HepG2 (cell line): ENCODE measurements around the gene ZNF492.

ENCODE experiments used
- CREB1 ChIP-seq, 2 experiments: fragments of 450-650 bp in 1 of 2; IDR thresholded peaks; 2 replicates each; pipeline ENCODE4 v1.6.1; 2016 to 2017; ENCODE audit warnings: control low read depth in 1 of 2, mild to moderate bottlenecking in 1 of 2, missing compliant biosample characterization in 1 of 2, missing genetic modification characterization in 1 of 2
- POLR2AphosphoS2 ChIP-seq: IDR thresholded peaks from 2 replicates; pipeline ENCODE4 v1.6.1; 2011; ENCODE audit warnings: low read depth, low read length, improper control_type of control experiment
- ZNF354B ChIP-seq: sonication (generic); formaldehyde crosslinking; IDR thresholded peaks from 2 replicates; pipeline ENCODE4 v1.8.0; 2022; ENCODE audit warnings: mild to moderate bottlenecking, missing genetic modification reagents
- ZNF670 ChIP-seq: sonication (generic); formaldehyde crosslinking; IDR thresholded peaks from 2 replicates; pipeline ENCODE4 v1.8.0; 2022; ENCODE audit warnings: mild to moderate bottlenecking, missing genetic modification reagents, borderline replicate concordance
- TF ChIP-seq, protein P1 (sequence below): sonication (generic); formaldehyde crosslinking; IDR thresholded peaks from 2 replicates; pipeline ENCODE4 v1.4.0; 2020; ENCODE audit warnings: missing genetic modification reagents, mild to moderate bottlenecking, borderline replicate concordance
- TF ChIP-seq, protein P2 (sequence below): IDR thresholded peaks from 2 replicates; pipeline ENCODE4 v1.6.1; 2012; ENCODE audit warnings: inconsistent platforms
- TF ChIP-seq, protein P3 (sequence below): sonication (generic); formaldehyde crosslinking; IDR thresholded peaks from 2 replicates; pipeline ENCODE4 v1.5.0; 2020; ENCODE audit warnings: mild to moderate bottlenecking, missing genetic modification reagents, moderate library complexity
- TF ChIP-seq, protein P4 (sequence below): sonication (generic); formaldehyde crosslinking; IDR thresholded peaks from 2 replicates; pipeline ENCODE4 v1.5.0; 2020; ENCODE audit warnings: mild to moderate bottlenecking, missing genetic modification reagents, borderline replicate concordance
- TF ChIP-seq, protein P5 (sequence below): sonication (generic); formaldehyde crosslinking; IDR thresholded peaks from 2 replicates; pipeline ENCODE4 v1.5.1; 2020; ENCODE audit warnings: missing genetic modification reagents, mild to moderate bottlenecking, borderline replicate concordance

DNA sequence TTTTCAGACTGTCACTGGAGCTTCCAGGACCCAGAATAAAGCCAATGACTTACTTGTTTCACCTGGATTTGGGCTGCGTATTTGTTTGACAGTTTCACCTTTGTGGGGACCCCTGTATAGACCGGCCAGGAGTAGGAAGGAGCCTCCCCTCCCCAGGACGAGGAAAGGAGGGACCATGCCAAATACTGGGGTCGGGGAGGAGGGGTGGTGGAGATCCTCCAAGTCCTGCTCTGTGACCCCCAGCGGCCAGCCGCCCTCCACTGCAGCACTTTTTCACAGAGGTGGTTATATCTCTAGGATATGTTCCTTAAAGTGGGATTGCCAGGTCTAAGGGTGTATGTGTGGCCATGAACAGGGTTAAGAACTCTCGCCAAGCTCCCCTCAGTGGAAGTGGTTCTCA lies 25.7 kb upstream of the ZNF492 start:
- TF ChIP-seq POLR2AphosphoS2 (no peak), CREB1 (IDR thresholded peaks at IDR 0.05) (no peak), CREB1 (CRISPR knock-in tag; IDR thresholded peaks at IDR 0.05) (no peak), ZNF354B (CRISPR knock-in tag) (no peak), ZNF670 (no peak)
- TF ChIP-seq, protein P1, sequence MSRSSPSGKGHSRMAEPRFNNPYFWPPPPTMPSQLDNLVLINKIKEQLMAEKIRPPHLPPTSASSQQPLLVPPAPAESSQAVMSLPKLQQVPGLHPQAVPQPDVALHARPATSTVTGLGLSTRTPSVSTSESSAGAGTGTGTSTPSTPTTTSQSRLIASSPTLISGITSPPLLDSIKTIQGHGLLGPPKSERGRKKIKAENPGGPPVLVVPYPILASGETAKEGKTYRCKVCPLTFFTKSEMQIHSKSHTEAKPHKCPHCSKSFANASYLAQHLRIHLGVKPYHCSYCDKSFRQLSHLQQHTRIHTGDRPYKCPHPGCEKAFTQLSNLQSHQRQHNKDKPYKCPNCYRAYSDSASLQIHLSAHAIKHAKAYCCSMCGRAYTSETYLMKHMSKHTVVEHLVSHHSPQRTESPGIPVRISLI (CRISPR knock-in tag), result no peak
- TF ChIP-seq, protein P2, sequence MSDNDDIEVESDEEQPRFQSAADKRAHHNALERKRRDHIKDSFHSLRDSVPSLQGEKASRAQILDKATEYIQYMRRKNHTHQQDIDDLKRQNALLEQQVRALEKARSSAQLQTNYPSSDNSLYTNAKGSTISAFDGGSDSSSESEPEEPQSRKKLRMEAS, result no peak
- TF ChIP-seq, protein P3, sequence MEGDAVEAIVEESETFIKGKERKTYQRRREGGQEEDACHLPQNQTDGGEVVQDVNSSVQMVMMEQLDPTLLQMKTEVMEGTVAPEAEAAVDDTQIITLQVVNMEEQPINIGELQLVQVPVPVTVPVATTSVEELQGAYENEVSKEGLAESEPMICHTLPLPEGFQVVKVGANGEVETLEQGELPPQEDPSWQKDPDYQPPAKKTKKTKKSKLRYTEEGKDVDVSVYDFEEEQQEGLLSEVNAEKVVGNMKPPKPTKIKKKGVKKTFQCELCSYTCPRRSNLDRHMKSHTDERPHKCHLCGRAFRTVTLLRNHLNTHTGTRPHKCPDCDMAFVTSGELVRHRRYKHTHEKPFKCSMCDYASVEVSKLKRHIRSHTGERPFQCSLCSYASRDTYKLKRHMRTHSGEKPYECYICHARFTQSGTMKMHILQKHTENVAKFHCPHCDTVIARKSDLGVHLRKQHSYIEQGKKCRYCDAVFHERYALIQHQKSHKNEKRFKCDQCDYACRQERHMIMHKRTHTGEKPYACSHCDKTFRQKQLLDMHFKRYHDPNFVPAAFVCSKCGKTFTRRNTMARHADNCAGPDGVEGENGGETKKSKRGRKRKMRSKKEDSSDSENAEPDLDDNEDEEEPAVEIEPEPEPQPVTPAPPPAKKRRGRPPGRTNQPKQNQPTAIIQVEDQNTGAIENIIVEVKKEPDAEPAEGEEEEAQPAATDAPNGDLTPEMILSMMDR, result no peak
- TF ChIP-seq, protein P4, sequence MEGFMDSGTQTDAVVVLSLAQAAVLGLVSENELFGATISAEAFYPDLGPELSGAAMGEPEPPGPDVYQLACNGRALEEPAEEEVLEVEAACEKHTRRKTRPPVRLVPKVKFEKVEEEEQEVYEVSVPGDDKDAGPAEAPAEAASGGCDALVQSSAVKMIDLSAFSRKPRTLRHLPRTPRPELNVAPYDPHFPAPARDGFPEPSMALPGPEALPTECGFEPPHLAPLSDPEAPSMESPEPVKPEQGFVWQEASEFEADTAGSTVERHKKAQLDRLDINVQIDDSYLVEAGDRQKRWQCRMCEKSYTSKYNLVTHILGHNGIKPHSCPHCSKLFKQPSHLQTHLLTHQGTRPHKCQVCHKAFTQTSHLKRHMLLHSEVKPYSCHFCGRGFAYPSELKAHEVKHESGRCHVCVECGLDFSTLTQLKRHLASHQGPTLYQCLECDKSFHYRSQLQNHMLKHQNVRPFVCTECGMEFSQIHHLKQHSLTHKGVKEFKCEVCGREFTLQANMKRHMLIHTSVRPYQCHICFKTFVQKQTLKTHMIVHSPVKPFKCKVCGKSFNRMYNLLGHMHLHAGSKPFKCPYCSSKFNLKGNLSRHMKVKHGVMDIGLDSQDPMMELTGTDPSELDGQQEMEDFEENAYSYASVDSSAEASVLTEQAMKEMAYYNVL, result no peak
- TF ChIP-seq, protein P5, sequence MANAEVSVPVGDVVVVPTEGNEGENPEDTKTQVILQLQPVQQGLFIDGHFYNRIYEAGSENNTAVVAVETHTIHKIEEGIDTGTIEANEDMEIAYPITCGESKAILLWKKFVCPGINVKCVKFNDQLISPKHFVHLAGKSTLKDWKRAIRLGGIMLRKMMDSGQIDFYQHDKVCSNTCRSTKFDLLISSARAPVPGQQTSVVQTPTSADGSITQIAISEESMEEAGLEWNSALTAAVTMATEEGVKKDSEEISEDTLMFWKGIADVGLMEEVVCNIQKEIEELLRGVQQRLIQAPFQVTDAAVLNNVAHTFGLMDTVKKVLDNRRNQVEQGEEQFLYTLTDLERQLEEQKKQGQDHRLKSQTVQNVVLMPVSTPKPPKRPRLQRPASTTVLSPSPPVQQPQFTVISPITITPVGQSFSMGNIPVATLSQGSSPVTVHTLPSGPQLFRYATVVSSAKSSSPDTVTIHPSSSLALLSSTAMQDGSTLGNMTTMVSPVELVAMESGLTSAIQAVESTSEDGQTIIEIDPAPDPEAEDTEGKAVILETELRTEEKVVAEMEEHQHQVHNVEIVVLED (CRISPR knock-in tag), result no peak
